ENCODE results near the gene COL16A1. TPM values are rescaled to one million over a fixed set of nuclear protein-coding genes. Genes with fewer than 3 reads are reported as not detected.

COL16A1 gene
- total RNA-seq, 1 donor from 2014 or later = 90.7 TPM

GRCh38 chr1:31661856-31662255 is 42.0 kb downstream of the COL16A1 start:
- peaks cover 1% of the 10 kb centered on the region for H3K36me3 Mint-ChIP-seq (ENCODE audit: unreplicated experiment)
- DNase-seq (ENCODE audit: extremely low spot score, unreplicated experiment) = no peak
- TF ChIP-seq CTCF (IDR thresholded peaks at IDR 0.05) = no peak
- H3K4me1 Mint-ChIP-seq (ENCODE audit: unreplicated experiment) = peaks cover 12% of the 10 kb centered on the region
- H3K27ac Mint-ChIP-seq (ENCODE audit: unreplicated experiment) = no peak overlapping the region
- no peaks in the 10 kb centered on the region for H3K9me3 Mint-ChIP-seq (ENCODE audit: unreplicated experiment)
- H3K4me3 Mint-ChIP-seq (ENCODE audit: unreplicated experiment) = no peak overlapping the region
- H3K27me3 Mint-ChIP-seq (ENCODE audit: unreplicated experiment) = no peaks in the 10 kb centered on the region

GRCh38 chr1:31660871-31661455 is 42.9 kb downstream of the COL16A1 start:
- DNase-seq (ENCODE audit: extremely low spot score, unreplicated experiment) = no peak
- TF ChIP-seq CTCF (IDR thresholded peaks at IDR 0.05) = no peak
- H3K36me3 Mint-ChIP-seq (ENCODE audit: unreplicated experiment) = peaks cover 3% of the 10 kb centered on the region
- H3K4me3 Mint-ChIP-seq (ENCODE audit: unreplicated experiment) = no peak overlapping the region
- peaks cover 3% of the 10 kb centered on the region for H3K4me1 Mint-ChIP-seq (ENCODE audit: unreplicated experiment)
- no peaks in the 10 kb centered on the region for H3K9me3 Mint-ChIP-seq (ENCODE audit: unreplicated experiment)
- H3K27ac Mint-ChIP-seq (ENCODE audit: unreplicated experiment) = no peak overlapping the region
- no peaks in the 10 kb centered on the region for H3K27me3 Mint-ChIP-seq (ENCODE audit: unreplicated experiment)

- peaks cover 6% of the 10 kb centered on the region for H3K36me3 Mint-ChIP-seq (ENCODE audit: unreplicated experiment)
- H3K9me3 Mint-ChIP-seq (ENCODE audit: unreplicated experiment) = no peaks in the 10 kb centered on the region
- no peak overlapping the region for H3K4me3 Mint-ChIP-seq (ENCODE audit: unreplicated experiment)
- TF ChIP-seq CTCF (IDR thresholded peaks at IDR 0.05) = no peak
- no peaks in the 10 kb centered on the region for H3K4me1 Mint-ChIP-seq (ENCODE audit: unreplicated experiment)
- DNase-seq (ENCODE audit: extremely low spot score, unreplicated experiment) = no peak
- H3K27ac Mint-ChIP-seq (ENCODE audit: unreplicated experiment) = no peak overlapping the region
- H3K27me3 Mint-ChIP-seq (ENCODE audit: unreplicated experiment) = no peaks in the 10 kb centered on the region
Measured at GRCh38 chr1:31659889-31660288, 43.9 kb downstream of the COL16A1 start.

- Mint-ChIP-seq H3K4me3 (ENCODE audit: unreplicated experiment) (no peak overlapping the region), H3K9me3 (ENCODE audit: unreplicated experiment) (no peaks in the 10 kb centered on the region), H3K36me3 (ENCODE audit: unreplicated experiment) (peaks cover 6% of the 10 kb centered on the region), H3K4me1 (ENCODE audit: unreplicated experiment) (no peaks in the 10 kb centered on the region), H3K27me3 (ENCODE audit: unreplicated experiment) (no peaks in the 10 kb centered on the region), H3K27ac (ENCODE audit: unreplicated experiment) (no peak overlapping the region)
- no peak for DNase-seq (ENCODE audit: extremely low spot score, unreplicated experiment)
- no peak for TF ChIP-seq CTCF (IDR thresholded peaks at IDR 0.05)
Measured at GRCh38 chr1:31658721-31659120, 45.1 kb downstream of the COL16A1 start.

GRCh38 chr1:31657972-31658510 is 45.8 kb downstream of the COL16A1 start:
- no peak overlapping the region for H3K4me3 Mint-ChIP-seq (ENCODE audit: unreplicated experiment)
- no peaks in the 10 kb centered on the region for H3K4me1 Mint-ChIP-seq (ENCODE audit: unreplicated experiment)
- no peaks in the 10 kb centered on the region for H3K27me3 Mint-ChIP-seq (ENCODE audit: unreplicated experiment)
- TF ChIP-seq CTCF (IDR thresholded peaks at IDR 0.05) = no peak
- H3K9me3 Mint-ChIP-seq (ENCODE audit: unreplicated experiment) = no peaks in the 10 kb centered on the region
- no peak overlapping the region for H3K27ac Mint-ChIP-seq (ENCODE audit: unreplicated experiment)
- peaks cover 6% of the 10 kb centered on the region for H3K36me3 Mint-ChIP-seq (ENCODE audit: unreplicated experiment)
- DNase-seq (ENCODE audit: extremely low spot score, unreplicated experiment) = no peak
